ENCODE results near the gene DHCR24.

- TF ChIP-seq CTCF (optimal IDR thresholded peaks at IDR 0.05 in 1 of 3, IDR thresholded peaks at IDR 0.05 in 1 of 3, conservative IDR thresholded peaks at IDR 0.05 in 1 of 3; ENCODE audit: extremely low read depth in 1 of 3, insufficient read depth in 2 of 3, low read length in 3 of 3) (no peak), EZH2 (IDR thresholded peaks at IDR 0.05; ENCODE audit: low read length) (no peak)
These were observed 81.0 kb downstream of the DHCR24 start for GRCh38 chr1:54805981-54806381.

Data from keratinocyte (primary cell).